ENCODE measurements around the gene MTHFS. TPM values are rescaled to one million over a fixed set of nuclear protein-coding genes. Genes with fewer than 3 reads are reported as not detected.
"Not testable (repeated sequence)": the region's sequence is repeated elsewhere in the genome, so short reads cannot be mapped to it uniquely, and the experiment has no call there.

The MTHFS gene
- 16.1 TPM for total RNA-seq
- long read RNA-seq, transcript MTHFS-201 (3 exons, 907 nt) = major isoform, 16 of 22 reads
- long read RNA-seq, partial matches to known transcripts = 0 of 22 reads
- long read RNA-seq, other reads (novel, unspliced or antisense) = 6 of 22 reads

GRCh38 chr15:79896634-79897379, at the start of gene MTHFS:
TSS of gene MTHFS (minus strand) at chr15:79897014. CDS start at chr15:79896988, 26 bp downstream.
- peak; percentile 90 for DNase-seq
- intact Hi-C loops (cut with micrococcal nuclease) = no loop called here
- peak; percentile 99 for ATAC-seq

GRCh38 chr15:79944622-79945021, 47.8 kb upstream of the MTHFS start:
- ATAC-seq (no peak), DNase-seq (no peak)
- intact Hi-C loops (cut with micrococcal nuclease) = no loop called here

- intact Hi-C loops (cut with micrococcal nuclease) = no loop called here
- DNase-seq (no peak), ATAC-seq (no peak)
Observed at GRCh38 chr15:79943820-79944219, 47.0 kb upstream of the MTHFS start.

GRCh38 chr15:79942741-79943481, 46.1 kb upstream of the MTHFS start:
- intact Hi-C loops (cut with micrococcal nuclease) = no loop called here
- DNase-seq (no peak), ATAC-seq (no peak)

GRCh38 chr15:79939399-79939798, 42.6 kb upstream of the MTHFS start:
- intact Hi-C loops (cut with micrococcal nuclease) = no loop called here
- DNase-seq (no peak), ATAC-seq (no peak)

GRCh38 chr15:79938143-79938542, 41.3 kb upstream of the MTHFS start:
- ATAC-seq = no peak
- no peak for DNase-seq
- intact Hi-C loops (cut with micrococcal nuclease) = no loop called here

- ATAC-seq; intact Hi-C loops (cut with micrococcal nuclease); DNase-seq: not testable (repeated sequence)
Observed at GRCh38 chr15:79935556-79936201, 38.9 kb upstream of the MTHFS start.

GRCh38 chr15:79933231-79933630, 36.4 kb upstream of the MTHFS start:
- no peak for DNase-seq
- ATAC-seq = no peak
- intact Hi-C loops (cut with micrococcal nuclease) = no loop called here

GRCh38 chr15:79932447-79932846, 35.6 kb upstream of the MTHFS start:
- no peak for DNase-seq
- intact Hi-C loops (cut with micrococcal nuclease) = no loop called here
- no peak for ATAC-seq

GRCh38 chr15:79930516-79930915, 33.7 kb upstream of the MTHFS start:
- no peak for DNase-seq
- intact Hi-C loops (cut with micrococcal nuclease) = no loop called here
- no peak for ATAC-seq

GRCh38 chr15:79929412-79929811, 32.6 kb upstream of the MTHFS start:
- intact Hi-C loops (cut with micrococcal nuclease) = no loop called here

GRCh38 chr15:79926116-79926515, 29.3 kb upstream of the MTHFS start:
- intact Hi-C loops (cut with micrococcal nuclease); ATAC-seq; DNase-seq: not testable (repeated sequence)

More at GRCh38 chr15:79929412-79929811, 32.6 kb upstream of the MTHFS start:
- DNase-seq = no peak
- no peak for ATAC-seq

- DNase-seq = peak; percentile 32
- intact Hi-C loops (cut with micrococcal nuclease) = no loop called here
Observed at GRCh38 chr15:79924379-79924778, 27.6 kb upstream of the MTHFS start.

GRCh38 chr15:79923515-79924169, 26.8 kb upstream of the MTHFS start:
- intact Hi-C loops (cut with micrococcal nuclease) = no loop called here
- ATAC-seq (peak; percentile 99), DNase-seq (peak; percentile 96)

More at GRCh38 chr15:79924379-79924778, 27.6 kb upstream of the MTHFS start:
- no peak for ATAC-seq

- intact Hi-C loops (cut with micrococcal nuclease) = no loop called here
- peak; percentile 78 for DNase-seq
- ATAC-seq = peak; percentile 85
Observed at GRCh38 chr15:79923079-79923514, 26.3 kb upstream of the MTHFS start.

GRCh38 chr15:79922512-79923078, 25.8 kb upstream of the MTHFS start:
- intact Hi-C loops (cut with micrococcal nuclease) = no loop called here
- ATAC-seq (no peak), DNase-seq (no peak)

- ATAC-seq (no peak), DNase-seq (no peak)
- intact Hi-C loops (cut with micrococcal nuclease) = no loop called here
Observed at GRCh38 chr15:79919749-79920511, 23.1 kb upstream of the MTHFS start.

- intact Hi-C loops (cut with micrococcal nuclease) = no loop called here
- ATAC-seq = no peak
- DNase-seq = no peak
Observed at GRCh38 chr15:79919090-79919748, 22.4 kb upstream of the MTHFS start.
